Stimulated activated CD4-positive, alpha-beta T cell treated with anti-CD3 and anti-CD28 coated beads, Interleukin-4, amount 100 ng/mL, for 1 hour (primary cell): ENCODE results near the gene FMNL2.
"Not testable (repeated sequence)": the region's sequence is repeated elsewhere in the genome, so short reads cannot be mapped to it uniquely, and the experiment has no call there.

Source experiments
- DNase-seq: peaks from one replicate; pipeline ENCODE4 v3.0.0-alpha.2; 2020

Gene FMNL2

DNA sequence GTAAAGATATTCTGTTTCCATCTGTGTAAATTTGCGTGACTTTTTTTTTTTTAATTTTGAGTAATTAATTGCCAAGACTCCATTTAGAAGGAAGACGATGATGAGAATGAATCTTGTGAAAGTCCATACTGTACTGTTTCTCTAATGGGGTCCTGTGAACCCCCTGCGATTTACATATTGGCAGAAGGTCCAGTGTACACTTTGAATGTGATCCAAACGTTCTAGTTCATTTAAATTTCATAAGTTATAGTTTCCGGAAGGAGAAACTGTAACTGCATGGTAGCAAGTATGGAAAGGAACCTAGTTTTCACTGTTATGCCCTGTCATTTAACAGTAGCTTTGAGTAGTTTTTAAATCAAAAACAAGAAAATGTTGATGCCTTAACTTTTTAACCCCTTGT lies 166.7 kb downstream of the FMNL2 start:
- no peak for DNase-seq

DNA sequence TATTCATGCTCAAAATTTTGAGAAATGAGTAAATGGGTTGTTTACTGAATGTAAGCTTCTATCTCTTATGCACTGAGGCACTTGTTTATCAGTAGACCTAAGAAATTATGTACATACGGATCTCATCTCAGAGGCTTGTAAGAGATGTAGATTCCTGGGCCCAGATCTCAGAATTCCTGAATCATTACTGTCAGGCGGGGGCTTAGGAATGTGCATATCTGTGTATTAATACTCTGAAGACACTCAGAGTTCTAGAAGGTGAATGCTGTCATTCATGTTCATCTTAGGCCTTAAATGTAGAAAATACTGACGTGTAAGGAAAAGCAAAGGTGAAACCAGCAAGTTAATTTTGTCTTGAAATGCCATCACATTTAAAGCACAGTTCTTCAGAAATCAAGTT lies 169.6 kb downstream of the FMNL2 start:
- no peak for DNase-seq

DNA sequence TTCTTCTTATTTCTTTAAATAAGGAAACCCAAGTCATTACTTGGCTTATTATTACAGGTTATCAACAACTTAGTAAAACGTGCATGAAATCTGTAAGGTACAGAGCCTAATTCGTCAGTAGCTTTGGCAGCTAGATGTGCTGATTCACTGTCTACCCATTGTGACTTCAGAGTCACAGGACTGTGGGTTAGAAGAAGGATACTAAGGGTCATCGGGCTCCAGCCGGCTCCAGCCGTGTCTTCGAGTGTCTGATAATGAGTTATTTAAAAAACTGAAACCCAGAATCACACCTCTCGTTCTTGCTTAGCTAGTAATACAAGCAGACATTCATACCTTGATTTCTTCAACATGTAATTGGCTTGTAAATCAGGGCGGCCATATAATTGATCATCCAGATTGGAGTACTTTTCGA lies 170.5 kb downstream of the FMNL2 start:
- DNase-seq: no peak

DNA sequence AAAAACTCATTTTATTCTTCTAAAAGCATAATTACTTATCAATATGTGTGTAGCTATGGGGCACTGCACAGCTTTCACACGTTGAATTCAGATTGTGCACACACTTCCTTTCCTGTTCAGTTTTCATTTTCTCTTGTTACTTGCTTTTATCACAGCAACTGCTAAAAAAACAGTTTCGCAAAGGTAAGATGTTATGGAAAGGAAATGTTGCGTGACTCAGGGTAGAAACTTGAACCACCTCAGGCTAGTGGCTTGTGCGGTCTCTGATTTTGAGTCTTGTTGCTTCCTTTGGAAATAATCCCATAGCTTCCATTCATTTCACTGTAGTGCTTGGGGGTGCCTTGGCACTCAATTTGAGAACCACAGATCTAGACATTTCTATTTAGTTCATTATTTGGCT lies 171.9 kb downstream of the FMNL2 start:
- no peak for DNase-seq

DNA sequence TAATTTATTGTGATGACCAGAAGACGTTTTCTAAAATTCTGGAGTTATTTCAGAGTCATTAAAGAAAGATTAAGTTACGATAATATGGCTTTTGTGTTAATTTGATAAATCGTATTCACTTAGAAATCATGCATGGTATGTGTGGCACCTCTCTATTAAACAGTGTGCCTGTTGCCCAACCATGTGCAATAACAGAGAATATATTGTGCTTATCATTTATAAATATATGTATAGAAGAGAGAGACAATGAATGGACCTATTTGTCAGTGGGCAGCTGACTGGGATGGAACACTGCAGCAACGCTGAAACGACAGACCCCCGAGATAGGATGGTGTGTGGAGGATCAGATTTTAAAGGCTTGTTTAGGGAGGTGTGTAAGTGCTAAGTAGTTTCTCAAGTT lies 172.9 kb downstream of the FMNL2 start:
- no peak for DNase-seq

DNA sequence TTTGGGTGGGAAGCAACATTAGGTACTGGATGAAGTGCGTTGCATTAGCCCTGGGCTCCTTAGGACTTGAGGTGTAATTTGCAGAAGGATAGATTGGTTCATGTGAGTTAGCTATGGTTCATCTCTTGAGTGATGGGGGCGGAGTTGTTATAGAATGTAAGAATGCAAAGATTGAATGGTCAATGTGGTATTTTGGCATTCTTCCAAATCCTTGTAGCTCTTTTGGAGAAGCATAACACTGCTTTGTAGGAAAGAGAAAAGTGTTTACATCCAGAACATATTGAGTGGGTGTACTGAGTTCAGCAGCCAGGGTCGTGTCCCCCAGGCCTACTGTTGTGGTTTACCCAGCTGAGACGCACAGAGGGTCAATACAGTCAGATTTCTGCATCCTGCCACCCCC lies 173.5 kb downstream of the FMNL2 start:
- no peak for DNase-seq

DNA sequence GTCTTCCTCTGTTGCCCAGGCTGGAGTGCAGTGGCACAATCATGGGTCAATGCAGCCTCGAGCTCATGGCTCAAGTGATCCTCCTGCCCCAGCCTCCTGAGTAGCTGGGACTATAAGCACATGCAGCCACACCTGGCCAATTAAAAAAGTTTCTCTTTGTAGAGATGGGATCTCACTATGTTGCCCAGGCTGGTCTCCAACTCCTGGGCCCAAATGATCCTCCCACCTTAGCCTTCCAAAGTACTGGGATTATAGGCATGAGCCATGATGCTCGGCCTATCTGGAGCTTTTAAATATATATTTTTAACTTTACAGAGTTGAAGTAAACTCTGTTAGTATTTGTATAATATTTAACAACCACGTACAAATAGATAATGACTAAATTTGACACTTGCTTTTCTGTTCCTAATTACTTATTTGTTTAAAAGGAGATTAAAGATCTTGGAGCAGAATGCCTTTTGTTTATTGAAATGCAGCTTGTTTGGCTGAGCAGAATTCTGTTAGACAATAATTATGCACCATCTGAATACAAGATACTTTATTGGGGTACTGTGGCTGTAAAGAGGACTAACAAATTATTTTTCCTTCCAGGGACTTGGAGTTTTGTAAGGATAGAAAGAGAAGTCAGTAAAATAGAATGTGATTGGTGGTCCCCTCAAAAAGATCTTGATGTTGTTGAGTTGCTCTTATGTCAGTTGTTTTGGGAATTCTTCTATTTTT lies 175.0 kb downstream of the FMNL2 start:
- DNase-seq: no peak

DNA sequence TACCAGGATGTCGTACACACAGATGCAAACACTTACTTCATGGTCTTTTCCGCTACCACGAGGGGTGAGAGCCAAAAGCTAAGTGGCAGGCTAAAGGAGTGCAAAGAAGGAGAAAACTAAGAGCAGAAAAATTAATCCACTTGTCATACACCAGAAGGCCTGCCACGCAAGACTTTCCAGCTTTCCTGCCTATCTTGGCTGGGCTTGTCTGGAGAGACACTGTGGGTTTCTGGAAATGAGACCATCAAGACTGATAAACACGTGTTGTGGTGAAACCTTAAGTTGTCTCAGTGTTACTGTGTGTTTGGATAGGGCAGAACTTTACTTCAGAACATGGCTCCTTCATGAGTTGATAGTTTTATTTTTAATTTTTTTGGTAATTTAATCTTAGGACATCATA lies 175.6 kb downstream of the FMNL2 start:
- DNase-seq: no peak

DNA sequence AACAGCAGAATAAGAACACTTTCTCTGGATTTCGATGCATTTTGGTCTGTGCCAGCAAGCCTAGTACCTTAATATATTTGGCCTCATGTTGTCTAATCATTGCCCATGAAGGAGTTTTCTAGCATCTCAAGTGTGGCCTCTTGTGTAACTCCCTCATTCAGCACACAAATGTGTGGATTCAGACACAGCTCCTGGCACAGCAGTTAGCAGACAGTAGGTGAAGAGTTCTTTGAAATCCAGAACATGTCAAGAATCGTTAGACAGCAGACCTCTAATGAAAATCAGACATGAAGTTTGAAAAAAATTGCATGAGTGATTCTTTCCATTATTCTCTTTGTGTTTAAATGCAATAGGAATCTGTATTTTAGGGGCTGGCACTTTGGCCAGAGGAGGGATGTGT lies 177.0 kb downstream of the FMNL2 start:
- no peak for DNase-seq

DNA sequence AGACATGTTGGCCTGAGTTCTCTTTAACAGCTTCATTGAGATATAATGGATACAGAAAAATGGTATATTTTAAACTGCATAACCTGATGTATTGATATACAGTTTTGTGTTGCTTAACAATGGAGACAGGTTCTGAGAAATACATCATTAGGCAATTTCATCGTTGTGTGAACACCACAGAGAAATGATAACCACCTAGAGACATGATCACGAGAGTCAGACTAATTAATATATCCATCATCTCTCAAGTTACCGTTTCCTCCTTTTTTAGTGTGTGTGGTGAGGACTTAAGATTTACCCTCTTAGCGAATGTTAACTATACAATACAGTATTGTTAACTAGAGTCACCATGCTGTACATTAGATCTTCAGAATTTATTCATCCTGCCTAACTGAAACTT lies 178.1 kb downstream of the FMNL2 start:
- DNase-seq: no peak

DNA sequence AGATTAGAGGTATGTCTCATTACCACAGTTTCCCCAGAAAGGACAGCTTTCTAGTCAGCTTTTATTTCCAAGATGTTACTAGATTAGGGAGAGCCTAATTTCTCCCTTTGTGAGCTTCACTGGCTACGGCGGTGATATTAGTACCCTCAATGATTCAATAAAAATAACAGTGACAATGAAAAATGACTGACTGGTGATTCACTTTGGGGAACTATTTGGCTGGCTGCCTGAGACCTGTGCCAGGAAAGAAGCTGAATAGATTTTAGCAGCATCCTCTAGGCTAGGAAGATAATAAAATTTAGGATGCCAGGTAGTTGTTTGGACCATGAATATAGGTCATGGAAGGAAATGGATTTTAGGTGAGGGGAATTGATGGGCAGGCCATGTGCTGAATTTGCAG lies 178.7 kb downstream of the FMNL2 start:
- DNase-seq: no peak

DNA sequence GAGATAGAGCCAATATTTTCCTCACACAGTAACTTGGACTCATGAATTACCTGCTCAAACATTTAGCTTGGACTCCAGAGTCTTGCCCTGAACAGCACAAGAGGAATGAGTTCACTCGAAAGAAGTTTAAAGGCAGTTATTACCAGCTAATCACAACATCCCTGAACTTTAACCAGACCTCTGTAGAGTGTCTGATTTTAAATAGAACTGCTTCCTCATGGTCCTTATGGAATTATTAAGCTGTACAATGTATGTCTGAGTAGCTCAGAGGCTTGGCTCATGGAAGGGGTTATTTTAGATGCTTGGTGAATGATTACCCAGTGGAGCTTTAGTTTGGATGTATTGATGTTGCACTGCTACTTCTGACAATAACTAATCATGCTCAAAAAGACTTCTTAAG lies 183.1 kb downstream of the FMNL2 start:
- no peak for DNase-seq

DNA sequence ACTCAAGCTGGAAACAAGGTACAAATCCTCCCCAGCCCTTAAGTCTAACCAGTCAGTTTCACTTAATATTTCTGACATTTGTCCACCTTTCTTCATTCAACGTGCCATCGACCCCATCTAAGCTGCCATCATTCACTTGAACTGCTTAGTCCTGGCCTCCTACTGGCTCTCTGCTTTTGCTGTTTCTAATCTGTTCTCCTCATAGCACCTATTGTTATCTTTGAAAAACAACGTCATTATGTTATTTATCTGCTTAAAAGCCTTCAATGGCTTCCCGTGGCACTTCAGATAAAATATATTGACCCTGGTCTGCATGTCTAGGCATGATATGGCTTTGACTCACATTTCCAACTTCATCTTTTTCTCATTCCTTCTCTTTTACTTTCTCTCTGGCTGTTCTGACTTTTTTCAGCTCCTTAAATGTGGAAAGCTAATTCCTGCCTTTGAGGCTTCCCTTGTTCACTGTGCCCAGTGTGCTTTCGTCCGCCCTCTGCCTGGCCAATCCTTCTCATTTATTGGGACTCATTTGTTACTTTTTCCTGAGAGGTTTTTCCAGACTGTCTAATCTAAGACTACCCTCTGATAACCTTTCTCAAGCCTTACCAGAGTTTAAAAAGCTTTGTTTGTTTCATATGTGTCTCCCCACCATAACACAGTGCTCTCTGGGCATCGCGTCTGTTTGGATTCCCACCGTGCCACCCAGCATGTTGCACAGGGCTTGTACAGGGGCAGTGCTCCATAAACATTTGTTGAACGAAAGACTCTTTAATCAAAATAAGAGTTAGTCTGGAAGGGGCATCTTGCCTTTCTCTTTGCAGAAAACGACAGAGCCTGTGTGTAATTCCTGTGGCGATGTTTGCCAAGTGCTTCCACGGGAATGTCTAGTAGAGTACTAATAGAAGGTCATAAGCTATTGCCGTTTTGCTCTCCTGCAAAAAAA lies 183.9 kb downstream of the FMNL2 start:
- DNase-seq: no peak

DNA sequence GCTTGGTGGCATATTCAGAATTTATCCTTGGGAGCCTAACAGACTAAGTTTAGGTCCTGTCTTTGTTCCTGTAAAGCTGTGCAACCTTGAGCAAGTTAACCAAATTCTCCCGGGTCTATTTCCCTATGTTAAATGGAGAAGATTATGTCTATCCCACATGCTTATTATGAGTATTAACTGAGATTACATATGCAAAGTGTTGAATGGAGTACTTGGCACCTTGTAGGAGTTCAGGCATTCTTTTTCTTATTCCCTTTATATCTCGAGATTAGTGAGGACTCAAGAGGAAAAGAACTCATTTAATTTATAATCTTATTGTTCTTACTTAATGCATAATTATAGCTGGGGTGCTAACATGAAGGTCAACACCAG lies 184.6 kb downstream of the FMNL2 start:
- no peak for DNase-seq

DNA sequence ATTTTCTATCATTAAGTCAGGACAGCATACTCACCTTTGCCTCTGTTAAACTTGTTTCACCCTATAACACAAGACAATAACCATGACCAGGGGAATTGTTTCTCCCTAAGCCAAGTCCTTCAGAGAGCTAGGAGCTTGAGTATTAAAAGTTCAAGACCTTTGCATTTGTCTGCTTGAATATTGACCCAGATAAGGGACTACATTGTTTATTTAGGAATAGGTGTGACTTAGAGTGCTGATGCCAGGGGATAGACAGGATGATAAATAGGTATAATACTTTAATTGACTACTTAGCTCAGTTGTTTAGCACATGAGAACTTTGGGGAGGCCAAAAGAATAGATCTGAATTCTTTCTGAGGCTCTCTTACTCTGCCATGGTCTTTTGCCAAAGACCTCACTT lies 185.8 kb downstream of the FMNL2 start:
- DNase-seq: no peak

DNA sequence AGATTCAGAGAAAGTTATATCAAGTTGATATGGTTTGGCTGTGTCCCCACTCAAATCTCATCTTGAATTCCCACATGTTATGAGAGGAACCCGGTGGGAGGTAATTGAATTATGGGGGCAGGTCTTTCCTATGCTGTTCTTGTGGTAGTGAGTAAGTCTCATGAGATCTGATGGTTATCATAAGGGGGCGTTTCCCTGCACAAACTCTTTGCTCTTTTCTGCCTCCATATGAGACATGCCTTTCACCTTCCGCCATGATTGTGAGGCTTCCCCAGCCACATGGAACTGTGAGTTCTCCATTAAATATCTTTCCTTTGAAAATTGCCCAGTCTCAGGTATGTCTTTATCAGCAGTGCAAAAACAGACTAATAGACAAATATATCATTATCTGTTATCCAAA lies 187.5 kb downstream of the FMNL2 start:
- DNase-seq: not testable (repeated sequence)

DNA sequence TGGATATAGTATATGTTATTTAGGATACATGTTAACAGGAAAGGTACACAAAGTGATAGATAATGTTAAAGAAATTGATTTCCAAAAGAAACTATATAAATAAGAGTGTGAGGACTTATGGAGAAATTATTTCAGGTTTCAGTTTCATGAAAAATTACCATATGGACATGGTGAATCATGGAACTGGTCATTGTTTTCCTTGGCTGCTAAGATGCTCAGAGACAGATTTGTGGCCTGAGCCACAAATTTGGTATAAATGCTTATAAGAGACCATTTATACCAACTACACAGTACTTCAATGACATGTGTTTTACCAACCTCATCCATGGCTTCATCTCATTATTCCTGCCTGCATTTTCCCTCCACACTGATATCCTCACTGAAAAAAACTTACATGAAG lies 188.1 kb downstream of the FMNL2 start:
- no peak for DNase-seq

DNA sequence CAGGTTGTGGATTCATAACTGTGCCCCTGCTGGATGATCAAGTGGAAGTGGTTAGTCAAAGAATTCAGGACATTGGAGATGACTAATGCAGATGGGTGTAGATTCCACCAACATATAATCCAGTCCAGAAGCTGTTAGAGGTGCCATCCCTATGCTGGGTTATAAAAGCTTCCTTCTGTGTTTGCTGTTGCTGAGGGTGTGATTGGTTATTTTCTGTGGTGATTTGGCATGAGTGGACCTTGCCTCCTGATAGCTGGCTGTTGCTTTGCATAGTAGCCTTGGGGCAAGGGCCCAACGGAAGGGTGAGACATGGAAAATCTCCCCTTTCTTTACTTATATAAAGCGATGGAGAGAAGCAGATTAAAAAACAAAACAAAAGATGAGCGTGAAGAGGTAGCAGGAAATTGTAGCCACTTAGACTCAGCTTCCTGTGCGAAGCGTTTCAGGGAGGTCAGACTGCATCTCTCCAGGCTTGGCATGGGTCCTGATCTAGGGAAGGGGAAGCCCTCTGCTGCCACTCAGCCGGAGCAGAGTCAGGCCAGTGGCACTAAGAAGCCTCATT lies 190.4 kb downstream of the FMNL2 start:
- DNase-seq: no peak

DNA sequence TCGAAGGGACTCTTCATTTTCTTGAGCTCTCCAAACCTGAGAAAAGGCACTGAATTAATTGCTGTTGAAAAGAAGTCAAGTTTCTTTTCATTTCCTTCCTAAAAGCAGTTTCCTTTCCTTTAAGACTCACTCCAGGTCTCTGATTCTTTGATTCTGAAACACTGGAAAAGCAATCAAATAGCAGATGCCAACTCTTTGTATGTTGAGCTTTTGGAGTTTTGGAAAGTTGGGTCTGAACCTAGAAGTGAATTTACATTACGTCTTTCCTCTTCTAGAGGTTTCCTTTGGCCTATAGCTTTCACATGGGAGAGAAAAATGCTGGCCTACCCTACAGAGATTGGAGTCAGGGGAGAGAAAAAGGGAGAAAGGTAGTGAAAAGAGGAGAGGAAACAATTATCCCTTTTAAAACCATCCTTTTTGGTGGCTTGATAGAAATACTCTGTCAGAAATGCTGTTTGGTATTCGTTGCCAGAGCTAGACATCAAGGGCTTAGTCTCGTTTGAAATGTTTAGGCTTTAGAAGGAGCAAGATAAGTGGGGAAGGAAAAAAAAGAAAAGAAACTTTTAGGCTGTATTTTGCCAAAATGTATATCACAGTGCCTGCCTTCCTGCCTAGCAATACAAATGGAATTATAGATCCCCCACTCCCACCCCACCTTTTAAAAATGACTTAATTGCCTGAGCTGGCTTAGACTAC lies 194.6 kb downstream of the FMNL2 start:
- no peak for DNase-seq

DNA sequence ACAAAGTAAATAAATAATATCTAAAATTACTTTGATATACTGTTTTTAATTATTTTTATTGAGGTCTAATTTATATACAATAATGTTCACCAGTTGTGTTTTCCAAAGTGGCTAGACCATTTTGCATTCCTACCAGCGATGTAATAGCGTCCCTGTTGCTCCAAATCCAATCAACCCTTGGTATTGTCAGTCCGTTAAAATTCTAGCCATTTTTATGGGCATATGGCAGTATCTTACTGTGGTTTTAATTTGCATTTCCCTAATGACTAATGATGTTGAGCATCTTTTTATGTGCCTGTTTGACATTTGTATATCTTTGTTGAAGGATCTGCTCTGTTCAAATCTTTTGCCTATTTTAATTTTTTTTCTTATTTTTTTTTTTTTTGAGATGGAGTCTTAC lies 197.3 kb downstream of the FMNL2 start:
- no peak for DNase-seq

DNA sequence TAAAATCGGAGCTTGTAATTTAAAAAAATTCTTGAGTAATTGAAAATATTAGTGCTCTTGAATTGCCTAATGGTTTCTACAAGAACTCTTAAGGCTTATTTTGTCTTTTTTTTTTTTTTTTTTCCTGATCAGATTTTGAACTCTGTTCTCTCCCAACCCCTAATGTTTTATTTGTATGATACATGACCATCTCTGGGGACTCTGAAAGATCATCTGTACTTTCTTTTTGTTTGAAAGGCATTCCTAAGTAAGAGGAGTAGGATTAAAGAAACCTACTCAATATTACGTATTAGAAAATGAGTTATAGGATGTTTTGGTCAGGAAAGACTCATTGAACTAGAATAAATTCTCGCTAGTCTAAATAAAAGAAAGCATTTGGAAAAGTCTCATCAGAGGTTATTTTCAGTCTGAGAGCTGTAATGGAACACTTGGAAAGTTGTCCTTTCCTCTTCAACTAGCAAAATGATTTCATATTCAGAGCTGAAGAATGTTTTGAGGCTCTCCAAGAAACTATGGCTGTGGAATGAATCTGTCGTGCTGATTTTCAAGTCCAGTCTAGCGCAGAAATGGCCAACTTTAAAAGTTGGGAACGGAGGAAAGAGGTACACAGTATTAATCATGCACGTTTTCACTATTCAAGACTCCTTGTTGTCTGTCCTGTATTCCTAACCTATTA lies 199.6 kb downstream of the FMNL2 start:
- DNase-seq: no peak

DNA sequence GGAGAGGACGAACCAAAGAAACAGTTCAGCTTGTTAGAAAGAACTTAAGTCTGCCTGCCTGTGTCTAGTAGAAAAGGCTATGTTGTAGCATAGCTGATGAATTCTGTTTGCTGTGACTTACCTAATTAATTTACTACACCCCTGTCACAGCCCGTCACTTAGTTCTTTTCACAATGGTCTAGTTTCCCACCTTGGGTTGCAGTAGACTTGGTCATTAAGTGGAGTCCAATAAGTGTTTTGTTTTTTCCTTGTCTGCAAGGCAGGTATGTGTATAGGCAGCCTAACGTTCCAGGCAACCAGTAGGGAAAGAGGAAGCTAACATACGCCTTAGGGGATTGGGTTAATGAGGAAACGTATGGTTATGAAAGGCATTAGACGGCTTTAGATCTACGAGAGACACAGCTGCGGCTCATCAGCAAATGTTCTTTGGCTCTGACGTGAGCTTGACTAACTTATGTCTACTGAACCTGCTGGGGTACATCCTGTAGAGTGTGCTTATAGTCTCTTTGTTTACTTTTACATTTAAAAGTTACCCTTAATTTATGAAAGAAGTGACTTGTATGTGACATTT lies 202.2 kb downstream of the FMNL2 start:
- DNase-seq: no peak

DNA sequence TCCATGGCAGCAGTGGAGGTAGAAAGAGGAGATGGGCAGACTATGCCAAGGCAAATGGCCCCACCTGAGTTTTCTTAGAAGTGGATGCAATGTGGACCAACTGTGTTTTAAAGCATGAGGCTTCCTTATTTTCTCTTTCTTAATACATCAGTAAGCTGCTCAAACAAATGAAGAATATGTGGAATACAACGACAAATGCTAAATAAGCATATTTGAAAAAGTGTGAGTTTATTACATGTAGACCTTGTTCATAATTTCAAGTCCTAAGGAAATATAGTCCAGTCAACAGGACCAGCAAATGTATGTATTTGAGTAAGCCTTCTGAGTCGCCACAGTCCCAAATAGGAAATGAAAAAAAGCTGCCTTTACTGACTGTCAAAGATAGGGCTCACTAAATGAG lies 204.4 kb downstream of the FMNL2 start:
- DNase-seq: no peak
